ENCODE data around the gene FCN2. TPM values are rescaled to one million over a fixed set of nuclear protein-coding genes. Genes with fewer than 3 reads are reported as not detected.

FCN2 gene
- polyA plus RNA-seq, 12 donors: 0.20 TPM; not detected in 11

GRCh38 chr9:134868751-134869553 lies 11.7 kb upstream of the FCN2 start:
- DNase-seq: no peak

- DNase-seq: no peak
Measured at GRCh38 chr9:134869554-134870300, 10.9 kb upstream of the FCN2 start.

GRCh38 chr9:134870301-134870694 lies 10.3 kb upstream of the FCN2 start:
- DNase-seq: no peak

GRCh38 chr9:134870746-134871662 lies 9.6 kb upstream of the FCN2 start:
- no peak for DNase-seq

GRCh38 chr9:134871697-134872340 lies 8.8 kb upstream of the FCN2 start:
- no peak for DNase-seq

GRCh38 chr9:134872482-134873231 lies 8.0 kb upstream of the FCN2 start:
- DNase-seq: no peak

- DNase-seq: no peak
Measured at GRCh38 chr9:134875371-134875770, 5.2 kb upstream of the FCN2 start.

- DNase-seq: no peak
Measured at GRCh38 chr9:134877541-134877940, 3.1 kb upstream of the FCN2 start.

- DNase-seq: no peak
Measured at GRCh38 chr9:134879664-134880483, 736 bp upstream of the FCN2 start.

GRCh38 chr9:134881313-134881670 lies 682 bp downstream of the FCN2 start:
- DNase-seq: no peak

- DNase-seq: no peak
Measured at GRCh38 chr9:134882204-134882785, 1.7 kb downstream of the FCN2 start.

- no peak for DNase-seq
Measured at GRCh38 chr9:134883040-134883782, 2.6 kb downstream of the FCN2 start.

- DNase-seq: no peak
Measured at GRCh38 chr9:134884492-134884891, 3.9 kb downstream of the FCN2 start.

GRCh38 chr9:134885001-134885678 lies 4.5 kb downstream of the FCN2 start:
- no peak for DNase-seq

GRCh38 chr9:134885679-134886412 lies 5.2 kb downstream of the FCN2 start:
- no peak for DNase-seq

GRCh38 chr9:134886413-134886913 lies 5.9 kb downstream of the FCN2 start:
- no peak for DNase-seq

- DNase-seq: no peak
Measured at GRCh38 chr9:134887219-134887618, 6.6 kb downstream of the FCN2 start.

Measured in muscle of arm (tissue), 12 donors.